NCI-H69 (cell line): ENCODE results near the gene RNF187.

Experiments
- DNase-seq: peaks from one replicate; lab custom pipeline; 2025; lab: John Stamatoyannopoulos, UW

RNF187 gene

GRCh38 chr1:228544921-228545591 is 57.9 kb downstream of the RNF187 start:
- DNase-seq: no peak
